GM06990 (cell line): ENCODE results near the gene ADORA1.

ENCODE experiments used
- DNase-seq: peaks from one replicate; pipeline ENCODE4 v3.0.0-alpha.2; 2011; ENCODE audit not compliant: insufficient read length; ENCODE audit errors: extremely low read depth
- H3K27me3 ChIP-seq: replicated peaks from 2 replicates; pipeline ENCODE4 v1.6.0; 2011; ENCODE audit warnings: low read length; ENCODE audit not compliant: control insufficient read depth, insufficient read depth
- H3K36me3 ChIP-seq: 2 replicates; pipeline ENCODE4 v1.5.1; 2011; ENCODE audit warnings: low read length; ENCODE audit not compliant: control insufficient read depth, insufficient read depth
- H3K4me3 ChIP-seq: replicated peaks from 2 replicates; pipeline ENCODE4 v1.5.1; 2011; ENCODE audit warnings: low read depth, mild to moderate bottlenecking, control low read depth, low read length
- TF ChIP-seq, protein P1 (sequence below): IDR thresholded peaks from 2 replicates; pipeline ENCODE4 v1.5.1; 2011; ENCODE audit warnings: low read length, control low read depth, mild to moderate bottlenecking, inconsistent platforms; ENCODE audit not compliant: insufficient read depth, poor library complexity, severe bottlenecking

ADORA1 gene

GRCh38 chr1:203113308-203113707 lies 14.2 kb upstream of the ADORA1 start:
- no peak for DNase-seq
- TF ChIP-seq, protein P1, sequence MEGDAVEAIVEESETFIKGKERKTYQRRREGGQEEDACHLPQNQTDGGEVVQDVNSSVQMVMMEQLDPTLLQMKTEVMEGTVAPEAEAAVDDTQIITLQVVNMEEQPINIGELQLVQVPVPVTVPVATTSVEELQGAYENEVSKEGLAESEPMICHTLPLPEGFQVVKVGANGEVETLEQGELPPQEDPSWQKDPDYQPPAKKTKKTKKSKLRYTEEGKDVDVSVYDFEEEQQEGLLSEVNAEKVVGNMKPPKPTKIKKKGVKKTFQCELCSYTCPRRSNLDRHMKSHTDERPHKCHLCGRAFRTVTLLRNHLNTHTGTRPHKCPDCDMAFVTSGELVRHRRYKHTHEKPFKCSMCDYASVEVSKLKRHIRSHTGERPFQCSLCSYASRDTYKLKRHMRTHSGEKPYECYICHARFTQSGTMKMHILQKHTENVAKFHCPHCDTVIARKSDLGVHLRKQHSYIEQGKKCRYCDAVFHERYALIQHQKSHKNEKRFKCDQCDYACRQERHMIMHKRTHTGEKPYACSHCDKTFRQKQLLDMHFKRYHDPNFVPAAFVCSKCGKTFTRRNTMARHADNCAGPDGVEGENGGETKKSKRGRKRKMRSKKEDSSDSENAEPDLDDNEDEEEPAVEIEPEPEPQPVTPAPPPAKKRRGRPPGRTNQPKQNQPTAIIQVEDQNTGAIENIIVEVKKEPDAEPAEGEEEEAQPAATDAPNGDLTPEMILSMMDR: no peak
- H3K27me3 ChIP-seq: no peaks in the 10 kb centered on the region; the same call in 1 of the 2 replicates

DNA sequence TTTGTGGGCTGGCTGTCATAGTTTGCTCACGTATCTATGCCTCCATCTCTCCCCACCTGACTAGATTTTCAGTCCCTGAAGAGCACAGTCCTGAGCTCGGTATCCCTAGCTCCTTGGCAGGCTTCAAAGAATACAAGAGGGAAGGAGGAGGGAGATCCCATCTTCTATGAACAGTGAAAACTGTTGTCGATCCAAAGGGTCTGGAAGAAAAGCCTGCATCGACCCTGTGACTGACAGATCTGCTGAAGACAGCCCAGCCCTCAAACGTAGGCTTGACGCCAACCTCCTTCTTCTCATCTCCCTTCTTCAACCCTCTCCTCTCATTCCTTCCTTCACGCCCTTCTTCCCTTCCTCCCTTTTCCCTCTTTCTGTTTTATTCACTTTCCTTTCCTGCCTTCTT lies 13.3 kb upstream of the ADORA1 start:
- Histone ChIP-seq H3K27me3 (no peaks in the 10 kb centered on the region; the same call in 1 of the 2 replicates), H3K4me3 (no peak overlapping the region), H3K36me3 (no peaks in the 10 kb centered on the region)
- TF ChIP-seq, protein P1: no peak
- no peak for DNase-seq

More at GRCh38 chr1:203113308-203113707, 14.2 kb upstream of the ADORA1 start:
- Histone ChIP-seq H3K36me3 (no peaks in the 10 kb centered on the region), H3K4me3 (no peak overlapping the region)

- no peak overlapping the region for H3K4me3 ChIP-seq
- TF ChIP-seq, protein P1: no peak
- H3K27me3 ChIP-seq: no peaks in the 10 kb centered on the region; the same call in 1 of the 2 replicates
- no peak for DNase-seq
- no peaks in the 10 kb centered on the region for H3K36me3 ChIP-seq
Observed at GRCh38 chr1:203116091-203116820, 11.3 kb upstream of the ADORA1 start.

- DNase-seq: peak; percentile 41
- Histone ChIP-seq H3K27me3 (no peaks in the 10 kb centered on the region; the same call in none of the 2 replicates), H3K4me3 (no peak overlapping the region), H3K36me3 (no peaks in the 10 kb centered on the region)
- TF ChIP-seq, protein P1: peak; percentile 70
Observed at GRCh38 chr1:203117611-203118575, 9.6 kb upstream of the ADORA1 start.

- Histone ChIP-seq H3K27me3 (peaks cover 4% of the 10 kb centered on the region), H3K36me3 (no peaks in the 10 kb centered on the region), H3K4me3 (no peak overlapping the region)
- TF ChIP-seq, protein P1: no peak
- no peak for DNase-seq
Observed at GRCh38 chr1:203120325-203121153, 7.0 kb upstream of the ADORA1 start.
